ENCODE results near the gene KRT9.
"Not testable (repeated sequence)": the region's sequence is repeated elsewhere in the genome, so short reads cannot be mapped to it uniquely, and the experiment has no call there.

GRCh38 chr17:41542786-41543185 lies 29.1 kb downstream of the KRT9 start:
- TF ChIP-seq CTCF (IDR thresholded peaks at IDR 0.05; ENCODE audit: poor library complexity); EZH2phosphoT487 (IDR thresholded peaks at IDR 0.05; ENCODE audit: low read depth, severe bottlenecking, unreplicated experiment): not testable (repeated sequence)

All from hepatocyte (in vitro differentiated cells).